Panc1 (cell line): Measurements from ENCODE around the gene SLC25A22. TPM values are rescaled to one million over a fixed set of nuclear protein-coding genes. Genes with fewer than 3 reads are reported as not detected.

Experiments used
- ATAC-seq: fragments of 200-7000 bp; cut with Tn5 transposase; 2 replicates; pipeline ENCODE4 v1.9.1; 2020; ENCODE audit warnings: mild to moderate bottlenecking, moderate library complexity
- BruUV-seq: library from RNA; stranded (reverse); fragments of 400-500 nt; replicated peaks from 2 replicates; lab custom pipeline; 2021; lab: Mats Ljungman, UMichigan
- CTCF ChIA-PET: fragments of 300-600 bp; sonication (Branson Sonifier 250); formaldehyde crosslinking; loops from one replicate; lab custom pipeline; 2022; ENCODE audit warnings: antibody characterized with exemption; lab: Charles Lee
- POLR2A ChIA-PET: fragments of 300-600 bp; sonication (Branson Sonifier 250); formaldehyde crosslinking; loops from one replicate; lab custom pipeline; 2022; ENCODE audit warnings: antibody characterized with exemption; lab: Charles Lee
- DNase-seq: peaks from one replicate; pipeline ENCODE4 v3.0.0-alpha.2; 2010; ENCODE audit warnings: low read depth, low spot score
- H3K27ac ChIP-seq: 2 replicates; pipeline ENCODE4 v1.5.1; 2011; ENCODE audit warnings: mild to moderate bottlenecking, low read length, inconsistent platforms
- H3K27me3 ChIP-seq: fragments of 200-500 bp; sonication (Bioruptor generic); 2 replicates; pipeline ENCODE4 v1.6.0; 2014; ENCODE audit warnings: low read length, inconsistent platforms; ENCODE audit not compliant: control insufficient read depth, insufficient read depth
- H3K36me3 ChIP-seq: fragments of 200-500 bp; sonication (Bioruptor generic); 2 replicates; pipeline ENCODE4 v1.5.1; 2014; ENCODE audit warnings: inconsistent platforms, mild to moderate bottlenecking, low read length, moderate library complexity; ENCODE audit not compliant: control insufficient read depth, insufficient read depth
- H3K4me1 ChIP-seq: 2 replicates; pipeline ENCODE4 v1.5.1; 2011; ENCODE audit warnings: inconsistent platforms, mild to moderate bottlenecking, low read length, moderate library complexity; ENCODE audit not compliant: control insufficient read depth, insufficient read depth
- H3K4me3 ChIP-seq, 2 experiments: 2 replicates each; pipeline ENCODE4 v1.5.1; 2011 to 2012; ENCODE audit warnings: low read depth in 2 of 2, low read length in 2 of 2, mild to moderate bottlenecking in 2 of 2, inconsistent platforms in 1 of 2, moderate library complexity in 1 of 2
- H3K9me3 ChIP-seq: fragments of 200-500 bp; sonication (Bioruptor generic); 2 replicates; pipeline ENCODE4 v1.5.1; 2014; ENCODE audit warnings: low read depth, mild to moderate bottlenecking, inconsistent platforms, low read length, moderate library complexity; ENCODE audit not compliant: control insufficient read depth, insufficient read depth
- POLR2AphosphoS5 ChIP-seq: IDR thresholded peaks from 2 replicates; pipeline ENCODE4 v1.6.1; 2012; ENCODE audit warnings: mild to moderate bottlenecking, low read depth, low read length, moderate library complexity
- REST ChIP-seq, 2 experiments: IDR thresholded peaks; 2 replicates each; pipeline ENCODE4 v1.6.1; 2011 to 2012; ENCODE audit warnings: low read depth in 2 of 2, control low read depth in 1 of 2, low read length in 1 of 2, mild to moderate bottlenecking in 1 of 2, moderate library complexity in 1 of 2; ENCODE audit not compliant: insufficient read depth in 1 of 2
- SIN3A ChIP-seq: IDR thresholded peaks from 2 replicates; pipeline ENCODE4 v1.6.1; 2012; ENCODE audit warnings: low read depth, mild to moderate bottlenecking, low read length, moderate library complexity, borderline replicate concordance; ENCODE audit not compliant: insufficient read depth
- TCF7L2 ChIP-seq: IDR thresholded peaks from 2 replicates; pipeline ENCODE4 v1.6.1; 2011; ENCODE audit warnings: mild to moderate bottlenecking, low read depth, low read length, inconsistent platforms
- in situ Hi-C: cut with HindIII; loops from 2 replicates; pipeline ENCODE4 v1.10.0; 2016; ENCODE audit warnings: low sequenced_read_pairs, low pct_unique_long_range_greater_than_20kb
- intact Hi-C: fragments of 100-400 bp; cut with micrococcal nuclease; formaldehyde crosslinking; loops from one replicate; pipeline ENCODE4 v1.10.0; 2022; ENCODE audit not compliant: unreplicated experiment
- total RNA-seq: library from RNA; stranded (reverse); gene quantifications from one replicate; pipeline ENCODE4 v1.2.1, GENCODE V29; 2021; ENCODE audit not compliant: unreplicated experiment
- TF ChIP-seq, protein P1 (sequence below): fragments of 450-650 bp; IDR thresholded peaks from 2 replicates; pipeline ENCODE4 v1.5.1; 2017; ENCODE audit warnings: mild to moderate bottlenecking

Gene SLC25A22
- total RNA-seq, 1 experiment from 2014 or later: 119 TPM

DNA sequence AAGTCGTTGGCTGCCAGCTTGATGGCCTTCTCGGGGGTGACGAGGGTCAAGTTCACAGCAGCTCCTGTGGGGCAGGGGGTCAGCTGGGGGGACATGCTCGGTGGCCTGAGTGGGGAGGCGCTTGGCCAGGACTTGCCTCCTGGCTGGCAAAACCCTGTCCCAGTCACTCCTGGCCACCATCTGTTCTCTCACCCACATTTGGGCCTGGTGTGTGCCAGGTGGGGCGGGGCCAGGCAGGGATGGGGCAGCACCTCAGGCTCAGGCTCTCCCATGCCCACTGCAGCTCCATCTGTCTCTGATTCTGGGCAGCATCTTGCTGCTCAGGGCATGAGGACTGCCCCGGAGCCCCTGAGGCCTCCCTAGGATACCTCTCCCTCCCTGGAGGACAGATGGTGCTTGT lies 4.5 kb downstream of the SLC25A22 start:
- no peaks in the 10 kb centered on the region; the same call in none of the 2 replicates for H3K36me3 ChIP-seq
- no peak for ATAC-seq
- CTCF ChIA-PET: interaction anchor here (0.7 kb wide), 1 partner anchor 78 kb away, joined by 6 read pairs; no protein-coding TSS in a partner anchor
- POLR2A ChIA-PET: no interaction called here
- in situ Hi-C loops (no loop called here), intact Hi-C loops (no loop called here)
- no peaks in the 10 kb centered on the region for H3K27me3 ChIP-seq
- DNase-seq: no peak
- TF ChIP-seq TCF7L2 (no peak), SIN3A (no peak), REST (IDR thresholded peaks at IDR 0.05; ENCODE audit: insufficient read depth in 1 of 2, low read depth in 2 of 2, low read length in 1 of 2) (no peak), POLR2AphosphoS5 (no peak)
- TF ChIP-seq, protein P1, sequence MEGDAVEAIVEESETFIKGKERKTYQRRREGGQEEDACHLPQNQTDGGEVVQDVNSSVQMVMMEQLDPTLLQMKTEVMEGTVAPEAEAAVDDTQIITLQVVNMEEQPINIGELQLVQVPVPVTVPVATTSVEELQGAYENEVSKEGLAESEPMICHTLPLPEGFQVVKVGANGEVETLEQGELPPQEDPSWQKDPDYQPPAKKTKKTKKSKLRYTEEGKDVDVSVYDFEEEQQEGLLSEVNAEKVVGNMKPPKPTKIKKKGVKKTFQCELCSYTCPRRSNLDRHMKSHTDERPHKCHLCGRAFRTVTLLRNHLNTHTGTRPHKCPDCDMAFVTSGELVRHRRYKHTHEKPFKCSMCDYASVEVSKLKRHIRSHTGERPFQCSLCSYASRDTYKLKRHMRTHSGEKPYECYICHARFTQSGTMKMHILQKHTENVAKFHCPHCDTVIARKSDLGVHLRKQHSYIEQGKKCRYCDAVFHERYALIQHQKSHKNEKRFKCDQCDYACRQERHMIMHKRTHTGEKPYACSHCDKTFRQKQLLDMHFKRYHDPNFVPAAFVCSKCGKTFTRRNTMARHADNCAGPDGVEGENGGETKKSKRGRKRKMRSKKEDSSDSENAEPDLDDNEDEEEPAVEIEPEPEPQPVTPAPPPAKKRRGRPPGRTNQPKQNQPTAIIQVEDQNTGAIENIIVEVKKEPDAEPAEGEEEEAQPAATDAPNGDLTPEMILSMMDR: no peak
- H3K9me3 ChIP-seq: no peaks in the 10 kb centered on the region
- H3K4me3 ChIP-seq: no peak overlapping the region
- peaks cover 56% of the 10 kb centered on the region for H3K4me1 ChIP-seq
- BruUV-seq: no TSS peak
- H3K27ac ChIP-seq: peak overlapping the region; percentile 52

DNA sequence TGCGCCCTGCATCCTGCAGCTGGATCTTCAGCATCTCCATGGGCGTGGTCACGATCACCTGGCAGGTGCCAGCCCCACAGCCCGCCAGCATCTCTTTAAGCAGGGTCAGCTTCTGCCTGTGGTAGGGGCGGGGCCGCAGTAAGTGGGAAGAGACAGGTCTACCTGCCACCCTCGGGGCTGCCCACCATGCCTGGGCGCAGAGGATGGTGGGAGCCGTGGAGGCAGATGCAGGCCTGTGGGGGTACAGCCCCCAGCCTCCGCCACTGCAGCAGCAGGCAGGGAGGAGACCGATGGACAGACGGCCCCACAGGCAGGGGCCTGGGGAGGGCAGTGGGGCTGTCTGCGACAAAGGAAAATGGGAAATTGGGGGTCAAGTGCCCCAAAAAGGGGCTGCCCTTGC lies 5.2 kb downstream of the SLC25A22 start:
- Histone ChIP-seq H3K27ac (no peak overlapping the region; the same call in 1 of the 2 replicates), H3K9me3 (no peaks in the 10 kb centered on the region), H3K36me3 (no peaks in the 10 kb centered on the region; the same call in none of the 2 replicates), H3K27me3 (no peaks in the 10 kb centered on the region), H3K4me3 (no peak overlapping the region), H3K4me1 (peaks cover 62% of the 10 kb centered on the region)
- BruUV-seq: no TSS peak
- TF ChIP-seq TCF7L2 (no peak), POLR2AphosphoS5 (no peak; the same call in 1 of the 2 replicates), SIN3A (no peak), REST (IDR thresholded peaks at IDR 0.05; ENCODE audit: insufficient read depth in 1 of 2, low read depth in 2 of 2, low read length in 1 of 2) (no peak)
- TF ChIP-seq, protein P1: no peak
- intact Hi-C loops (no loop called here), in situ Hi-C loops (no loop called here)
- DNase-seq (no peak), ATAC-seq (no peak)
- ChIA-PET CTCF (no interaction called here), POLR2A (no interaction called here)
